H1 (cell line): Measurements from ENCODE around the gene RPL12. TPM values are rescaled to one million over a fixed set of nuclear protein-coding genes. Genes with fewer than 3 reads are reported as not detected.

Experiments used
- ATF3 ChIP-seq: IDR thresholded peaks from 2 replicates; pipeline ENCODE4 v1.6.1; 2011; ENCODE audit warnings: low read depth, mild to moderate bottlenecking, low read length; ENCODE audit not compliant: insufficient read depth
- polyA plus RNA-seq, 7 experiments: library from polyadenylated mRNA; depleted of rRNA in 3 of 7; stranded (reverse) in 5 of 7; unstranded in 2 of 7; fragments of >200 nt in 5 of 7; fragments of 200-250 nt in 2 of 7; gene quantifications; 1 replicate in 5 of 7; 2 replicates in 1 of 7; 4 replicates in 1 of 7; pipeline versions ENCODE4 v1.2.1 to v1.2.3, GENCODE V29; 2011 to 2013; ENCODE audit warnings: missing spikeins in 2 of 7, mixed read lengths in 2 of 7
- total RNA-seq: library from RNA; stranded (reverse); fragmentation: NEBNext Ultra II Directional; extraction: Animal tissue kit (Norgen Biotek cat#: 25700); gene quantifications from 2 replicates; pipeline ENCODE4 v1.2.1, GENCODE V29; 2021

Gene RPL12
- total and polyA plus RNA-seq, 2 of the 8 experiments (the other 6 are each of a cell fraction or from before 2014, with no cell fraction given), result 1,993 to 4,892 TPM

GRCh38 chr9:127458921-127459320 is 7.7 kb upstream of the RPL12 start (continued):
- no peak for TF ChIP-seq ATF3
